ENCODE measurements around the gene SMIM41.
A peak's percentile ranks its signal among the peaks of the same experiment; 100 is the strongest.

The SMIM41 gene

GRCh38 chr12:52041695-52042123, 37.8 kb upstream of the SMIM41 start:
- Histone ChIP-seq H3K27me3 (replicated peaks; ENCODE audit: control insufficient read depth, insufficient read depth, low read length) (no peaks in the 10 kb centered on the region), H3K36me3 (ENCODE audit: control insufficient read depth, insufficient read depth, low read length) (no peaks in the 10 kb centered on the region), H3K4me3 (replicated peaks; ENCODE audit: low read depth, low read length) (no peak overlapping the region; the same call in 1 of the 2 replicates)
- TF ChIP-seq CTCF (IDR thresholded peaks at IDR 0.05; ENCODE audit: insufficient read depth, low read length, poor library complexity, severe bottlenecking) = peak; percentile 47
- DNase-seq (ENCODE audit: extremely low read depth, insufficient read length) = peak; percentile 73

GRCh38 chr12:52042706-52043385, 36.7 kb upstream of the SMIM41 start:
- no peaks in the 10 kb centered on the region for H3K27me3 ChIP-seq (replicated peaks; ENCODE audit: control insufficient read depth, insufficient read depth, low read length)
- no peak for DNase-seq (ENCODE audit: extremely low read depth, insufficient read length)
- no peaks in the 10 kb centered on the region for H3K36me3 ChIP-seq (ENCODE audit: control insufficient read depth, insufficient read depth, low read length)
- no peak overlapping the region for H3K4me3 ChIP-seq (replicated peaks; ENCODE audit: low read depth, low read length)
- TF ChIP-seq CTCF (IDR thresholded peaks at IDR 0.05; ENCODE audit: insufficient read depth, low read length, poor library complexity, severe bottlenecking) = no peak

GRCh38 chr12:52043386-52044212, 35.9 kb upstream of the SMIM41 start:
- Histone ChIP-seq H3K4me3 (replicated peaks; ENCODE audit: low read depth, low read length) (no peak overlapping the region), H3K27me3 (replicated peaks; ENCODE audit: control insufficient read depth, insufficient read depth, low read length) (no peaks in the 10 kb centered on the region), H3K36me3 (ENCODE audit: control insufficient read depth, insufficient read depth, low read length) (no peaks in the 10 kb centered on the region)
- DNase-seq (ENCODE audit: extremely low read depth, insufficient read length) = no peak
- TF ChIP-seq CTCF (IDR thresholded peaks at IDR 0.05; ENCODE audit: insufficient read depth, low read length, poor library complexity, severe bottlenecking) = no peak

- Histone ChIP-seq H3K27me3 (replicated peaks; ENCODE audit: control insufficient read depth, insufficient read depth, low read length) (no peaks in the 10 kb centered on the region), H3K36me3 (ENCODE audit: control insufficient read depth, insufficient read depth, low read length) (no peaks in the 10 kb centered on the region), H3K4me3 (replicated peaks; ENCODE audit: low read depth, low read length) (no peak overlapping the region)
- no peak for DNase-seq (ENCODE audit: extremely low read depth, insufficient read length)
- TF ChIP-seq CTCF (IDR thresholded peaks at IDR 0.05; ENCODE audit: insufficient read depth, low read length, poor library complexity, severe bottlenecking) = no peak
Measured at GRCh38 chr12:52044292-52044983, 35.1 kb upstream of the SMIM41 start.

GRCh38 chr12:52045794-52046199, 33.7 kb upstream of the SMIM41 start:
- no peaks in the 10 kb centered on the region for H3K27me3 ChIP-seq (replicated peaks; ENCODE audit: control insufficient read depth, insufficient read depth, low read length)
- no peak for DNase-seq (ENCODE audit: extremely low read depth, insufficient read length)
- TF ChIP-seq CTCF (IDR thresholded peaks at IDR 0.05; ENCODE audit: insufficient read depth, low read length, poor library complexity, severe bottlenecking) = no peak
- H3K36me3 ChIP-seq (ENCODE audit: control insufficient read depth, insufficient read depth, low read length) = no peaks in the 10 kb centered on the region
- H3K4me3 ChIP-seq (replicated peaks; ENCODE audit: low read depth, low read length) = no peak overlapping the region
